ENCODE results near the gene PARD3B. TPM values are rescaled to one million over a fixed set of nuclear protein-coding genes. Genes with fewer than 3 reads are reported as not detected.

The PARD3B gene
- total RNA-seq, 1 experiment from 2014 or later: 2.0 TPM

DNA sequence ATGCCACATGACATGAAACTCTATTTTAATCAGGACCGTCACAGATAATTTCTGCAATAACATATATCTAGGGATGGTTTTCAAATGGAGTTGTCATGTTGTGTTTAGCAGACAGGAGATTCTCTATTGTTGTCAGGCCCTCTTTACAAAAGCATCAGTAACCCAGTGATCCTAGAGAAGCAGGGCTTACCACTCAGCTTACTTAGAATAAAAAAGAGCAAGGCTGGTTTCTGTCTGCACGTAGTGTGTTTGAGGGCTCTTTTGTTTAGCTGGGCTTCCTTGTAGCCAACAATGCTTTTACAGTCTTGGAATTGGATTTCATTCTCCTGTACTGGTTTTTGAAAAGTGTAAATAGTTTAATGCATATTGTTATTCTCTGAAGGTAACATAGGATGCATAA, 926.5 kb downstream of the PARD3B start:
- intact Hi-C loops (cut with micrococcal nuclease): no loop called here
- CTCF ChIA-PET: no interaction called here
- BruUV-seq (replicated peaks): no TSS peak

DNA sequence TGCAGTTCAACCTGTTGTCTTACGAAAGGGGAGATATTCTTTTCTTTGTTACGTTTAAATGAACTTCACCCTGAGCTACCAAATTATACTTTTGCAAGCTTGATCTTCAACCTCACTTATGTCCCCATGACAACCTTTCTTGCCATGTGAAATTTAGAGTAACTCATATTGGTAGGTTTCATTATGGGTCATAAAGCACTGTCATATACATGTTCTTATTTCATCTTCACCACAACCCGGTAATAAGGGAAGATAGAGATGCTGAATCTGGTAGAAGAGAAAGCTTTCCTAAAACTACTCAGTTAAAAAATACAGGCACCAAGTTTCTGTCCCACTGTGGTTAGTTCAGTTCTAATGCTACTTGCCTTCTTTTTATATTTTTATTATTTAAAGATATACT, 928.5 kb downstream of the PARD3B start:
- H3K27me3 ChIP-seq (ENCODE audit: insufficient read depth, low read length): peaks cover 9% of the 10 kb centered on the region; the same call in 1 of the 2 replicates
- H2AFZ ChIP-seq (ENCODE audit: low read depth, low read length, poor library complexity, severe bottlenecking): no peak overlapping the region
- H4K20me1 ChIP-seq (ENCODE audit: insufficient read depth): no peaks in the 10 kb centered on the region
- no peaks in the 10 kb centered on the region for H3K4me1 ChIP-seq (ENCODE audit: control insufficient read depth in 1 of 2, insufficient read depth in 2 of 2, low read length in 2 of 2)
- ChIA-PET RAD21 (ENCODE audit: low non-redundant PET in 1 of 2, low total read pairs in 2 of 2, uncharacterized antibody in 2 of 2, unreplicated experiment in 2 of 2) (no interaction called here), CTCF (no interaction called here), POLR2A (no interaction called here)
- H3K9ac ChIP-seq (ENCODE audit: low read length): no peak overlapping the region
- no peak overlapping the region for H3K27ac ChIP-seq (ENCODE audit: low read depth, low read length)
- H3K9me2 ChIP-seq (ENCODE audit: insufficient read depth): no peaks in the 10 kb centered on the region
- no peaks in the 10 kb centered on the region for H3K79me2 ChIP-seq (ENCODE audit: insufficient read depth, low read length)
- BruUV-seq (replicated peaks): no TSS peak
- no peak for TF ChIP-seq ZNF274 (IDR thresholded peaks at IDR 0.05; ENCODE audit: low read depth, low read length)
- no peak for TF ChIP-seq SIN3A (IDR thresholded peaks at IDR 0.05; ENCODE audit: low read depth)
- no peak for TF ChIP-seq SP1 (IDR thresholded peaks at IDR 0.05; ENCODE audit: low read depth)
- TF ChIP-seq FOSL1 (IDR thresholded peaks at IDR 0.05; ENCODE audit: low read depth): no peak
- no peak for TF ChIP-seq EGR1 (IDR thresholded peaks at IDR 0.05; ENCODE audit: low read depth)
- TF ChIP-seq ZFX (IDR thresholded peaks at IDR 0.05): no peak
- TF ChIP-seq, protein P1, sequence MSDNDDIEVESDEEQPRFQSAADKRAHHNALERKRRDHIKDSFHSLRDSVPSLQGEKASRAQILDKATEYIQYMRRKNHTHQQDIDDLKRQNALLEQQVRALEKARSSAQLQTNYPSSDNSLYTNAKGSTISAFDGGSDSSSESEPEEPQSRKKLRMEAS (IDR thresholded peaks at IDR 0.05): no peak
- no peak for TF ChIP-seq JUND (IDR thresholded peaks at IDR 0.05)
- no peak for TF ChIP-seq CBX3 (IDR thresholded peaks at IDR 0.05; ENCODE audit: low read depth)
- TF ChIP-seq EZH2phosphoT487 (IDR thresholded peaks at IDR 0.05; ENCODE audit: borderline replicate concordance): no peak
- no peak for TF ChIP-seq ELF1 (IDR thresholded peaks at IDR 0.05; ENCODE audit: borderline replicate concordance, low read depth)
- no peak overlapping the region for H3K4me2 ChIP-seq (ENCODE audit: low read length)
- no peaks in the 10 kb centered on the region for H3K9me3 ChIP-seq (ENCODE audit: control insufficient read depth in 1 of 2, insufficient read depth in 1 of 2, low read depth in 1 of 2, low read length in 2 of 2)
- intact Hi-C loops (cut with micrococcal nuclease): no loop called here
- no peak overlapping the region for H3K4me3 ChIP-seq (replicated peaks in 1 of 2; ENCODE audit: low read depth in 1 of 2, low read length in 2 of 2)
- no peaks in the 10 kb centered on the region for H3K36me3 ChIP-seq (ENCODE audit: control insufficient read depth in 1 of 2, insufficient read depth in 2 of 2, low read length in 2 of 2)
- DNase-seq (ENCODE audit: low read depth, low spot score) (no peak), ATAC-seq (no peak)

More for the DNA sequence above, 926.5 kb downstream of the PARD3B start:
- H3K9me2 ChIP-seq (ENCODE audit: insufficient read depth): no peaks in the 10 kb centered on the region
- no peak overlapping the region for H3K4me3 ChIP-seq (replicated peaks in 1 of 2; ENCODE audit: low read depth in 1 of 2, low read length in 2 of 2)
- H3K4me2 ChIP-seq (ENCODE audit: low read length): no peak overlapping the region
- no peak for DNase-seq (ENCODE audit: low read depth, low spot score)
- no peak overlapping the region for H2AFZ ChIP-seq (ENCODE audit: low read depth, low read length, poor library complexity, severe bottlenecking)
- no peak for ATAC-seq
- no peaks in the 10 kb centered on the region for H4K20me1 ChIP-seq (ENCODE audit: insufficient read depth)
- no peaks in the 10 kb centered on the region for H3K79me2 ChIP-seq (ENCODE audit: insufficient read depth, low read length)
- RAD21 ChIA-PET (ENCODE audit: low non-redundant PET in 1 of 2, low total read pairs in 2 of 2, uncharacterized antibody in 2 of 2, unreplicated experiment in 2 of 2): no interaction called here
- H3K36me3 ChIP-seq (ENCODE audit: control insufficient read depth in 1 of 2, insufficient read depth in 2 of 2, low read length in 2 of 2): no peaks in the 10 kb centered on the region
- TF ChIP-seq POLR2AphosphoS5 (IDR thresholded peaks at IDR 0.05; ENCODE audit: low read depth, low read length) (no peak), SIN3A (IDR thresholded peaks at IDR 0.05; ENCODE audit: low read depth) (no peak), CBX3 (IDR thresholded peaks at IDR 0.05; ENCODE audit: low read depth) (no peak), ZNF274 (IDR thresholded peaks at IDR 0.05; ENCODE audit: low read depth, low read length) (no peak), POLR2A (IDR thresholded peaks at IDR 0.05; ENCODE audit: borderline replicate concordance, extremely low read depth, insufficient read depth, insufficient read length) (no peak), TCF7L2 (IDR thresholded peaks at IDR 0.05; ENCODE audit: borderline replicate concordance, extremely low read depth, insufficient read depth, insufficient read length) (no peak)
- TF ChIP-seq, protein P1 (IDR thresholded peaks at IDR 0.05): no peak
- POLR2A ChIA-PET: no interaction called here
- H3K4me1 ChIP-seq (ENCODE audit: control insufficient read depth in 1 of 2, insufficient read depth in 2 of 2, low read length in 2 of 2): no peaks in the 10 kb centered on the region
- no peak overlapping the region for H3K27ac ChIP-seq (ENCODE audit: low read depth, low read length)
- H3K9ac ChIP-seq (ENCODE audit: low read length): no peak overlapping the region
- peaks cover 9% of the 10 kb centered on the region; the same call in 1 of the 2 replicates for H3K27me3 ChIP-seq (ENCODE audit: insufficient read depth, low read length)
- H3K9me3 ChIP-seq (ENCODE audit: control insufficient read depth in 1 of 2, insufficient read depth in 1 of 2, low read depth in 1 of 2, low read length in 2 of 2): no peaks in the 10 kb centered on the region
